Panc1 (cell line): Measurements from ENCODE around the gene CMTM7.

Experiments used
- TF ChIP-seq, protein P1 (sequence below), 2 experiments: IDR thresholded peaks; 2 replicates each; pipeline ENCODE4 v1.6.1; 2011 to 2012; ENCODE audit warnings: low read depth in 2 of 2, control low read depth in 1 of 2, low read length in 1 of 2, mild to moderate bottlenecking in 1 of 2, moderate library complexity in 1 of 2; ENCODE audit not compliant: insufficient read depth in 1 of 2
- TF ChIP-seq, protein P2 (sequence below): fragments of 450-650 bp; IDR thresholded peaks from 2 replicates; pipeline ENCODE4 v1.5.1; 2017; ENCODE audit warnings: mild to moderate bottlenecking

DNA sequence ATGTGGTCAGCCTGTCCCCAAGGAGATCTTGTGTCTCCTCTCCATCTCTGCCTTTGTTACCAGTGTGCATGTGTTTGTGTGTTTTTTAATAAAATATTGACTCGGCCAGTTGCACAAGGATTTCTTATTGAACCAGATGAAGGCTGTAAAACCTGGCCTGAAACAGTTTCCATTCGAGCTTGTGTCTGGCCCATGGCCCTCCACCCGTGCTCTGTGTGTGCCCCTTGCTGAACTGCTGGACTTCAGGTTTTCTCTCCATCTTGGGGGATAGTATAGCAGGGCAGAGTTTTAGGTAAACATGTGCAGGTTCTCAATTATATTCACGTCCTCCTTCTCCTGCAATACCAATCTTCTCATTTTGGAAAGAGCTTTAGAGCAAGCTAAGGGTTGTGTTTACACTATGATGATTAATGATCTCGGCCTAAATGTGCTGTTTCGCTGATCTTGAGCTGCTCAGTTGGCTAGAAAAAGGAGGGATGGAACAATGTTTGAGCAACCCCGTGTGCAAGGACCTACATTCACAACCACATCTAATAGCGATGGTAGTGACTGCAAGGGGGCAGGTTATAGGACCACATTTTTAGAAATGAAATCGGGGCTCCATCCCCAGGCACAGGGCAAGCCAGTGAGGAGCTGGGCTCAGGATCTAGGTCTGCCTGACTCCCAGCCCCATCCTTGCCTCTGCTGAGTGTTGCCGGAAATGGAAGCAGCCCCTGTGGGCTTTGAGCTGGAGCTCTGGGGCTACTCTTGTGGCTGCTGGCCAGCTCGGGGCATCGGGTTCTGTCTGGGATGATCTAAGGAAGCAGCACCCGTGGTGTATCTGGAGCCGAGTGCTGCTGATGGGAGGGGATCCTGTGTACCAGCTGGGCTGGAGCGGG lies 63.3 kb downstream of the CMTM7 start:
- TF ChIP-seq, protein P1, sequence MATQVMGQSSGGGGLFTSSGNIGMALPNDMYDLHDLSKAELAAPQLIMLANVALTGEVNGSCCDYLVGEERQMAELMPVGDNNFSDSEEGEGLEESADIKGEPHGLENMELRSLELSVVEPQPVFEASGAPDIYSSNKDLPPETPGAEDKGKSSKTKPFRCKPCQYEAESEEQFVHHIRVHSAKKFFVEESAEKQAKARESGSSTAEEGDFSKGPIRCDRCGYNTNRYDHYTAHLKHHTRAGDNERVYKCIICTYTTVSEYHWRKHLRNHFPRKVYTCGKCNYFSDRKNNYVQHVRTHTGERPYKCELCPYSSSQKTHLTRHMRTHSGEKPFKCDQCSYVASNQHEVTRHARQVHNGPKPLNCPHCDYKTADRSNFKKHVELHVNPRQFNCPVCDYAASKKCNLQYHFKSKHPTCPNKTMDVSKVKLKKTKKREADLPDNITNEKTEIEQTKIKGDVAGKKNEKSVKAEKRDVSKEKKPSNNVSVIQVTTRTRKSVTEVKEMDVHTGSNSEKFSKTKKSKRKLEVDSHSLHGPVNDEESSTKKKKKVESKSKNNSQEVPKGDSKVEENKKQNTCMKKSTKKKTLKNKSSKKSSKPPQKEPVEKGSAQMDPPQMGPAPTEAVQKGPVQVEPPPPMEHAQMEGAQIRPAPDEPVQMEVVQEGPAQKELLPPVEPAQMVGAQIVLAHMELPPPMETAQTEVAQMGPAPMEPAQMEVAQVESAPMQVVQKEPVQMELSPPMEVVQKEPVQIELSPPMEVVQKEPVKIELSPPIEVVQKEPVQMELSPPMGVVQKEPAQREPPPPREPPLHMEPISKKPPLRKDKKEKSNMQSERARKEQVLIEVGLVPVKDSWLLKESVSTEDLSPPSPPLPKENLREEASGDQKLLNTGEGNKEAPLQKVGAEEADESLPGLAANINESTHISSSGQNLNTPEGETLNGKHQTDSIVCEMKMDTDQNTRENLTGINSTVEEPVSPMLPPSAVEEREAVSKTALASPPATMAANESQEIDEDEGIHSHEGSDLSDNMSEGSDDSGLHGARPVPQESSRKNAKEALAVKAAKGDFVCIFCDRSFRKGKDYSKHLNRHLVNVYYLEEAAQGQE (IDR thresholded peaks at IDR 0.05; ENCODE audit: insufficient read depth in 1 of 2, low read depth in 2 of 2, low read length in 1 of 2) = no peak
- TF ChIP-seq, protein P2, sequence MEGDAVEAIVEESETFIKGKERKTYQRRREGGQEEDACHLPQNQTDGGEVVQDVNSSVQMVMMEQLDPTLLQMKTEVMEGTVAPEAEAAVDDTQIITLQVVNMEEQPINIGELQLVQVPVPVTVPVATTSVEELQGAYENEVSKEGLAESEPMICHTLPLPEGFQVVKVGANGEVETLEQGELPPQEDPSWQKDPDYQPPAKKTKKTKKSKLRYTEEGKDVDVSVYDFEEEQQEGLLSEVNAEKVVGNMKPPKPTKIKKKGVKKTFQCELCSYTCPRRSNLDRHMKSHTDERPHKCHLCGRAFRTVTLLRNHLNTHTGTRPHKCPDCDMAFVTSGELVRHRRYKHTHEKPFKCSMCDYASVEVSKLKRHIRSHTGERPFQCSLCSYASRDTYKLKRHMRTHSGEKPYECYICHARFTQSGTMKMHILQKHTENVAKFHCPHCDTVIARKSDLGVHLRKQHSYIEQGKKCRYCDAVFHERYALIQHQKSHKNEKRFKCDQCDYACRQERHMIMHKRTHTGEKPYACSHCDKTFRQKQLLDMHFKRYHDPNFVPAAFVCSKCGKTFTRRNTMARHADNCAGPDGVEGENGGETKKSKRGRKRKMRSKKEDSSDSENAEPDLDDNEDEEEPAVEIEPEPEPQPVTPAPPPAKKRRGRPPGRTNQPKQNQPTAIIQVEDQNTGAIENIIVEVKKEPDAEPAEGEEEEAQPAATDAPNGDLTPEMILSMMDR = no peak
